Mucosa of rectum (tissue), 2 donors: ENCODE results near the gene OSBPL5.
A peak's percentile ranks its signal among the peaks of the same experiment; 100 is the strongest.
"Not testable (repeated sequence)": the region's sequence is repeated elsewhere in the genome, so short reads cannot be mapped to it uniquely, and the experiment has no call there.

Experiments
- H3K27ac ChIP-seq, 2 donors: one replicate each; pipeline ENCODE4 v1.7.0; 2013; ENCODE audit warnings: inconsistent platforms in 2 of 2, low read depth in 2 of 2, low read length in 2 of 2
- H3K27me3 ChIP-seq, 2 donors: one replicate each; pipeline ENCODE4 v1.7.0; 2013; ENCODE audit warnings: low read length in 2 of 2; ENCODE audit not compliant: control insufficient read depth in 2 of 2, insufficient read depth in 2 of 2
- H3K36me3 ChIP-seq, 2 donors: one replicate each; pipeline ENCODE4 v1.7.0; 2013; ENCODE audit warnings: low read length in 2 of 2; ENCODE audit not compliant: control insufficient read depth in 2 of 2, insufficient read depth in 2 of 2
- H3K4me1 ChIP-seq, 2 donors: one replicate each; pipeline ENCODE4 v1.7.0; 2013; ENCODE audit warnings: low read length in 2 of 2, mild to moderate bottlenecking in 1 of 2; ENCODE audit not compliant: control insufficient read depth in 2 of 2, insufficient read depth in 2 of 2
- H3K4me3 ChIP-seq, 2 donors: one replicate each; pipeline ENCODE4 v1.7.0; 2013; ENCODE audit warnings: low read length in 2 of 2
- H3K9ac ChIP-seq, 2 donors: one replicate each; pipeline ENCODE4 v1.7.0; 2013; ENCODE audit warnings: low read length in 2 of 2, low read depth in 1 of 2, mild to moderate bottlenecking in 1 of 2
- H3K9me3 ChIP-seq, 2 donors: one replicate each; pipeline ENCODE4 v1.7.0; 2013; ENCODE audit warnings: low read length in 2 of 2; ENCODE audit not compliant: control insufficient read depth in 2 of 2
- donor health status: healthy.
- donor health status: Normal muscosa, but diverticular disease.

The OSBPL5 gene

DNA sequence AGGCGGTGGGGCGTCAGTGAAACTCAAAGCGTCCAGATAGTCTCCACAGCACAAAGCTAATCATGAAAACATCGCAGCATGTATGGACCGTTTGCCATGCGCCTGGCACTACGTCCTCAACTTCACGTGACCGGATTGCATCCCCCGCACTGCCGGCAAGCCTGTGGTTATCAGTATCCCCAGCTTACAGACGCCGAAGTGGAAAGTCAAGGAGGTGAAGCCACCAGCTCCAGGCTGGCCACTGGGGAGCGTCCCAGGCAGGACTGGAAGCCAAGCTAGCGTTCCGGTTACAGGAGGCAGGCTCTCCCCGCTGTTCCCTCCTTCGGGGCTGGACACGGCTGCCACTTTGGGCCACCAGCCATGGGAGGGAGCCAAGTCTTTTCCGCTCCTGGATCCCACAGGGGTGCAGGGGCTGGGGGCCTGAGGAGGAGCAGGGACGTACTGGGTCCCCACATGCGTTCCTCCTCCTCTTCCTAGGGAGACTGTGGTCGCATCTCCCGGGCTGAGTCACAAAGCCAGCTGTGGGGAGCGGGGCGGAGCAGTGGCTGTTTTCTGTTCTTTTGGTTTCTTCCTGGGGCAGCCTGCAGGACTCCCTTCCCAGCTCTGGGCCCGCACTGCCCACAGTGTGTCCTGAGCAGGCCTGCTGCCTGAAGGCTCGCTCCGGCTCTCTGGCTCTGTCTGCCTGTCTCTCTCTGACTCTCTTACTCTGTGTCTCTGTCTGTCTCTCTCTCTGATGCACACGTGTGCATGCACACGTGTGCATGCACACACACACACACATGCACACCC is 4.3 kb upstream of the OSBPL5 start:
- peak overlapping the region in 1 of 2 donors; percentile 0 for H3K9ac ChIP-seq
- H3K36me3 ChIP-seq: no peaks in the 10 kb centered on the region
- peak overlapping the region in 1 of 2 donors; percentile 23 for H3K27ac ChIP-seq
- H3K4me1 ChIP-seq: peaks cover 27 to 31% of the 10 kb centered on the region in 2 donors
- peaks cover 0 to under 1% of the 10 kb centered on the region in 2 donors for H3K9me3 ChIP-seq
- peaks cover 12 to 20% of the 10 kb centered on the region in 2 donors for H3K27me3 ChIP-seq
- H3K4me3 ChIP-seq: peak overlapping the region; percentile 41 to 62

DNA sequence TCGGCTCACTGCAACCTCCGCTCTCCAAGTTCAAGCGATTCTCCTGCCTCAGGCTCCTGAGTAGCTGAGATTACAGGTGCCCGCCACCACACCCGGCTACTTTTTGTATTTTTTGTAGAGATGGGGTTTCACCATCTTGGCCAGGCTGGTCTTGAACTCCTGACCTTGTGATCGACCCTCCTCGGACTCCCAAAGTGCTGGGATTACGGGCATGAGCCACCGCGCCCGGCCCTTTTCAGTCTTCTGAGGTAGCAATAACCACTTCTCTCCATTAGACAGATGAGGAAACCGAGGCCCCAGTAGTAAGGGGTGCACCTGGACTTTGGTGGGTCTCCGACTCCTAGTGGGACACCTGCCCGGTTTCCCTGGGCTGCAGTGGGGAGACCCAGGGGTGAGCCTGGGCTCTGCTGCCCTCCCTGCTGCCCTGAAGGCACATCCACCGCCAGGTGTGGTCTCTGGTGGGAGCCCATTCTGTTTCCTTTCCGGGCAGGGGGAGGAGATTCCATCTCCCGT is 3.7 kb upstream of the OSBPL5 start:
- H3K9me3 ChIP-seq, H3K36me3 ChIP-seq: not testable (repeated sequence)
- peak overlapping the region in 1 of 2 donors; percentile 62 for H3K4me3 ChIP-seq
- H3K9ac ChIP-seq: peak overlapping the region in 1 of 2 donors; percentile 0
- H3K27ac ChIP-seq: peak overlapping the region in 1 of 2 donors; percentile 23
- H3K27me3 ChIP-seq: peaks cover 12 to 20% of the 10 kb centered on the region in 2 donors
- peaks cover 33 to 37% of the 10 kb centered on the region in 2 donors for H3K4me1 ChIP-seq

DNA sequence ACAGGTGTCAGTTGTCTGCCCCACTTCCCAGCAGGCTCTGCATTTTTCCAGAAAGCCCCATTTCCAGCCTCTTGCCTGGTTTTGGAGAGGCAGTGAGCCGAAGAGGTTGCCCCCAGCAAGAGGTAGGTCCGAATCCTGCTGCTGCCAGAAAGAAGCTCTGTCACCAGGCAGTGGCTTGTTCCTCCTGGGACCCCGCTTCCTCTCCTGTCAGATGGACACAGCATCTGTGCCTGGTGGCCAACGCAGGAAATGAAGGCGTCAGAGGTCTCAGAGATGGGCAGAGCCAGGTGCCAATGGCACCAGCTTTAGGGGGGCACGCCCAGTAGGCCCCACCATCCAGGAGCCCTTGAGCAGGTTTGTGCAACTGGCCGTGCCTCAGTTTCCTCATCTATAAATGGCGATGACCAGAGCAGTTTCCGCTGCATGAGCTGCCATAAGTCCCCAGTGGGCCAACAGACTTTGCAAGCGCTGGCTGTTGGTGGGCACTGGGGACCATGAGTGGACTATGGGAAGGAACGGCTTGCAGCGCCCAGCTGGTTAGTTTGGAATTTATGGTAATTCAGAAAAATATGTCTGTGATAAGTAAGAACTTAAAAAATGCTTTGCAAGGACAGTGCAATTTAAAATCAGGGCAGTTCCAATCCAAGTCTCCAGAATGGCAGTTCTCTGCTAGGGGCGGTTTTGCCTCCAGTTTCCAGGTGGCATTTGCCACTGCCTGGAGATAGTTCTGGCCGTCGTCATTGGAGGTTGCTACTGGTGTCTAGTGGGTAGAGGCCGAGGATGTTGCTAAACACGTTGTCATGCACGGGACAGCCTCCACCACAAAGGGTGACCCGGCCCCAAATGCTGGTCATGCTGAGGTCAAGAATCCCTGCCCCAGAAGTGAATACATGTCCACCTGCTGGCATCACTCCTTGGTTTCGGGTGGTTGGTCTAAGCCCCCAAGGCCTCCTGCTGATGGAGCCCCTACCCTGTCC is 2.3 kb upstream of the OSBPL5 start:
- Histone ChIP-seq H3K4me1 (peaks cover 41% of the 10 kb centered on the region in 2 donors), H3K27me3 (peaks cover 12 to 20% of the 10 kb centered on the region in 2 donors), H3K9ac (no peak overlapping the region), H3K9me3 (no peaks in the 10 kb centered on the region), H3K4me3 (no peak overlapping the region), H3K27ac (no peak overlapping the region), H3K36me3 (no peaks in the 10 kb centered on the region)

DNA sequence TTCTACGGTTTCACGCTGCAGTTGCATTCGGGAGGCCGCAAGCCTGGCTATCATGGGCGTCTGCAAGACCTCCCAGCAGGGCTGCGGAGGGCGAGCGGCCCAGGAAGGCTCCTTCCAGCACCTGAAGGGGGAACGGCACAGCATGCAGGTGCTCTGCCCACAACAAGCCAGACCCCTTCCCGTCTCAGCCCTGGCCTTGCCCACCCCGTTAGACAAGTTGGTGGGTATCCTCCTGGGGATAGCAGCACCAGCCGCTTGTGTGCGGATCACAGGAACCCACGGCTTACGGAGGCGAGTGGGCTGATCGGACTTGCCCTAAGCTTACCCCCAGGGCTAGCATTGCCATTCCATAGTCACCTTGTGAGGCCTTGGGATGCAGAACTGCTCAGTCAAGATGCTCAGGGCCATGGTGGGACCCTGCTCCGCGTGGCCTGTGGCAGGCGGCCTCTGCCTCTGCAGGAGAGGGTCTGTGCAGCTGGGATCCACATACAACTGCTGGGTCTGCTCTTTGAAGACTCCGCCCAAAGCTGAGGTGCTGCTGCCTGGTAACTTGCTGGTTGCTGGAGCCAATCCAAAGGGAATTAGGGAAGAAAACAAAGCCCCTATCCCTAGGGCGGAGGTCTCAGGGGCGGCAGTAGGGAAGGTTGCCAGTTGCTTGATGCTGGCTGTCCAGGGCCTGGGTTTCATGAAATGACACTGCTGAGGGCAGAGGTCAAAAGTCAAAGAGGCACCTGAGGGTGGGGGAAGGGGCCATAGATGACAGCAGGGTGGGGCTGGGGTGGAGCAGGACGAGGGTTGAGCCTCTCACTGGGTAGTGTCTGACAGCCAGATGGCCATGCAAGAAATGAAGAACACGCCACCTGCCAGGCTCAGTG is 1.4 kb upstream of the OSBPL5 start:
- Histone ChIP-seq H3K9ac (no peak overlapping the region), H3K27ac (no peak overlapping the region), H3K27me3 (peaks cover 12 to 20% of the 10 kb centered on the region in 2 donors), H3K4me1 (peaks cover 41 to 43% of the 10 kb centered on the region in 2 donors), H3K4me3 (no peak overlapping the region), H3K9me3 (no peaks in the 10 kb centered on the region), H3K36me3 (no peaks in the 10 kb centered on the region)

DNA sequence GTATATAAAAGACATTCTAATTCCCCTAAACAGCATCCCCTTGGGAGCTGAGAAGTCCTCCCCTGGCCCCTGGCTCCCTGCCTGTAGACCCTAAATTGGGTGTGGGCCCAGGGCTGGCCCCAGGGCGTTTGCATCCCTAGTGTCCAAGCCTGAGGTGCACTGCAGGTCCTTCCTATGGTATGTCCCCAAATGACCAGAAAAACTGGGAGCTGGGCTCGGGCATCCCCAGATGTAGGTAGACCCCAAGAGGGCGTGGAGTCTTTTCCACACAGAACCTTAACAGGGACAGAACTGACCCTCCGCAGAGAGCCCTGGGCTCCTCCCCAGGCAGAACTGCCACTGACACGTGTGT is 782 bp upstream of the OSBPL5 start:
- Histone ChIP-seq H3K36me3 (no peaks in the 10 kb centered on the region), H3K4me3 (peak overlapping the region in 1 of 2 donors; percentile 66), H3K4me1 (peaks cover 43 to 46% of the 10 kb centered on the region in 2 donors), H3K27me3 (peaks cover 10 to 20% of the 10 kb centered on the region in 2 donors), H3K9ac (peak overlapping the region in 1 of 2 donors; percentile 73), H3K27ac (no peak overlapping the region), H3K9me3 (no peaks in the 10 kb centered on the region)

DNA sequence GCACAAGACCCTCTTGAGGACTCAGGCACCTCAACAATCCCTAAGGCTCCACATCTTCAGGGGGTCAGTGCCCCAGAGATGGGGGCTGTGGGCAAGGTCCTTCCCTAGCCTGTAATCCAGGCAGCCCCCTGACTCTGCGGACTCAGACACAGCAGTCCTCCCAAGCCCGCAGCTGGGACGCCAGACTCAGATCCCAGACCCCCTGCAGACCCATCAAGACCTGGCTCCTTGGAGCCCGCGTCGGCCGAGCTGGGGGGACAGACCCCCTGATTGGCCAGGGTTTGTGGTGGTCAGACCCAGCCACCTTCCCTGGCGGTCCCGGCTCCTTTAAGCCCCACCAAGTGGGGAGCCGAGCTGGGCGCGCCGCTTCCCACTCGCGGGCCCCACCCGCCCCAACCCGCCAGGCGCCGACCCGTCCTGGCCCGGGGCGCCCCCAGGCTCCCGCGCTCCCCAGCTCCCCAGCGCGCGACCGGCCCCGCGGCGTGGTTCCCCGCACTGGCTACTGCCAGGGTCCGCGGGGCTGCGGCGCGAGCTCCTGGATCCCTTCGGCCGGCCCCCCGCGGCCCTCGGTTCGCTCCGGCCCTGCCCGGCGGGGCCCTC is 458 bp downstream of the OSBPL5 start:
- peak overlapping the region; percentile 73 to 77 for H3K9ac ChIP-seq
- H3K9me3 ChIP-seq: no peaks in the 10 kb centered on the region
- H3K4me3 ChIP-seq: peak overlapping the region; percentile 66 to 79
- H3K36me3 ChIP-seq: no peaks in the 10 kb centered on the region
- H3K4me1 ChIP-seq: peaks cover 46 to 52% of the 10 kb centered on the region in 2 donors
- H3K27me3 ChIP-seq: peaks cover 10 to 11% of the 10 kb centered on the region in 2 donors
- peak overlapping the region in 1 of 2 donors; percentile 58 for H3K27ac ChIP-seq

DNA sequence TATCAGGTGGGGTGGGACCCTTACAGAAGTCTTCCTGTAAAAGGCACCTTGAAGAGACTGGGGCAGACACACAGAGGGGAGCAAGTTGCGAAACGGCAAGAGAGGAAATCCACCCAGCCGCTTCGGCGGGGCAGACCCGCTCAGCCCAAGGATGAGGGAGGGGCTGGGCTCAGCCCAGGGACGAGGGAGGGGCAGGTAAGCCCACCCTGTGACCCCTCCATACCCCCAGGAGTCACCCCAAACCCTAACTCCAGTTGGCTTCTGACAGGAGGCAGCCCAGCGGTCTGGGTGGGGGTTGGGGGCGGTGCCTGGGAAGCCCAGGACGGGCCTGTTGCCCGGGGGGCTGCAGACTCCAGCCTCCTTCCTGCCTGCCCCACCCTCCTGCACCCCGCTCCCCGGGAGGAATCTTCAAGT is 965 bp downstream of the OSBPL5 start:
- Histone ChIP-seq H3K9me3 (no peaks in the 10 kb centered on the region), H3K9ac (peak overlapping the region; percentile 73 to 77), H3K4me1 (peaks cover 45 to 51% of the 10 kb centered on the region in 2 donors), H3K27me3 (peaks cover 6 to 7% of the 10 kb centered on the region in 2 donors), H3K27ac (peak overlapping the region in 1 of 2 donors; percentile 58), H3K4me3 (peak overlapping the region; percentile 66 to 79), H3K36me3 (no peaks in the 10 kb centered on the region)

DNA sequence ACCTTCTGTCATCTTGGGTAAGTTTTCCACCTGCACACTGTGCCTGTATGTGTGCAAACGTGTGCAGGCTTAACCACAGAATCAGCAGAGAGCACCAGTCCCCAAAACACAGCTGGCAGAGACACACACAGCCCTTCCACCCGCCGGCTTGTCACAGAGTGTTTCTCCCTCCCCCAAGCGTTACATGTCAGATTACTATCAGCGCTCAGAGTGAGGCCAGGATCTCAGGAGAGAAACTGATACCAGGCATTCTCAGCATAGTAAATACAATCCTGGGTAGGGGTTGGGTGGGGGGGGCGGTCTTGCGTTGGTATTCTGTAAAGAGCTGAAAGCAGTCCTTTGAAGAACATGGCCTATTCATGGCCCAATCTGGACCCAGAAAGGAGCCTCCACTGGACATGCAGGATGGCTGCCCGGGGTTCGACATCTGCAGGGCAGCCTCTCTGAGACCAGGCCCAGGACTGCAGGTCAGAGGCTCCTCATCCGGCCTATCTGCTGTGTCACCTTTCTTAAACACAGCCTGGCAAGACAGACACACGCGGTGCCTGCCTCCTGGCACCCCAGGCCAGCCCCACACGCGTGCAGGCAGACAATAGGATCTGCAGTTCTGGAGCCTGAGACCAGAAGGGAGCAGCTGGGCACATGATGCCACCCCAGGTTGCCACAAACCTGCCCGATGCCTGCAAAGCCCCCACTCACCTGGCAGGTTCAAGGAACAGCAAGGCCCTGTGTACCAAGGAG is 1.7 kb downstream of the OSBPL5 start:
- H3K4me1 ChIP-seq: peaks cover 41 to 48% of the 10 kb centered on the region in 2 donors
- H3K27ac ChIP-seq: no peak overlapping the region
- H3K4me3 ChIP-seq: peak overlapping the region; percentile 66 to 79
- peaks cover 3 to 4% of the 10 kb centered on the region in 2 donors for H3K27me3 ChIP-seq
- peak overlapping the region in 1 of 2 donors; percentile 73 for H3K9ac ChIP-seq
- H3K36me3 ChIP-seq: no peaks in the 10 kb centered on the region
- no peaks in the 10 kb centered on the region for H3K9me3 ChIP-seq
